GM21367 (cell line): Measurements from ENCODE around the gene TRPC4AP.

Experiments
- ATAC-seq: cut with Tn5 transposase; IDR thresholded peaks from one replicate; pipeline ENCODE4 v1.9.1; 2021; ENCODE audit not compliant: unreplicated experiment

Gene TRPC4AP

GRCh38 chr20:35003211-35004031 is 89.2 kb downstream of the TRPC4AP start:
- ATAC-seq: no peak

- no peak for ATAC-seq
Measured at GRCh38 chr20:35002426-35003210, 90.0 kb downstream of the TRPC4AP start.

DNA sequence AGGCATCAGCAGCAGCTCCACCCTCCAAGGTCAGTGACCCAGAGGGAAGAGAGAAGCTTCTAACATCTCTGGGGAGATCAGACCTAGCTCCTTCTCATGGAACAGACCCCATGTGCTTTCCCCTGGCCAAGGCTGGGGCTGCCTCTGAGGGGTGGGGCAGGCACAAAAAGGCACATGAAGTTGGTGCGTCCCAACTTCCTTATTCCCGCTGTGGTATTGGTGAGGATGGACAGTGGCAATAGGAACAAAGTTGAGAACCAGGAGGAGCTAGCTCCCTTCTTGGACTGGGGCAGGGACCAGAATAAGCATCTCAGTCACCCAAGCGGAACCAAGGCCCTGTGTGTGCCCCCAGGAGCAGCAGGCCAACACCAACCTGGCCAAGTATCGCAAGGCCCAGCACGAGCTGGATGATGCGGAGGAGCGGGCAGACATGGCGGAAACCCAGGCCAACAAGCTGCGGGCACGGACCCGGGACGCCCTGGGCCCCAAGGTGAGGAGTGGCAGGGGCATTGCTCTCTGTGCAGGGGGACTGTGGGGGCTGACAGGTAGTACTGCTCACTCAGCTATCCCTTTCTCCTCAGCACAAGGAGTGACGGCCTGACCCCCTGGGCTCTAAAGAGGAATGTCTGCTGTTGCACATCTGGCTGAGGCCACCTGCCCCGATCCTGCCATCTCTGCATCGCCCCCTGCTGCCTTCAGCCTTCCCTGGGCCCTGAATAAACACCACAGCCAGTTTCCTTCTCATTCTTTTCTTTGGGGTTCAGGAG is 90.8 kb downstream of the TRPC4AP start:
- ATAC-seq: no peak

GRCh38 chr20:35000922-35001595 is 91.5 kb downstream of the TRPC4AP start:
- no peak for ATAC-seq

DNA sequence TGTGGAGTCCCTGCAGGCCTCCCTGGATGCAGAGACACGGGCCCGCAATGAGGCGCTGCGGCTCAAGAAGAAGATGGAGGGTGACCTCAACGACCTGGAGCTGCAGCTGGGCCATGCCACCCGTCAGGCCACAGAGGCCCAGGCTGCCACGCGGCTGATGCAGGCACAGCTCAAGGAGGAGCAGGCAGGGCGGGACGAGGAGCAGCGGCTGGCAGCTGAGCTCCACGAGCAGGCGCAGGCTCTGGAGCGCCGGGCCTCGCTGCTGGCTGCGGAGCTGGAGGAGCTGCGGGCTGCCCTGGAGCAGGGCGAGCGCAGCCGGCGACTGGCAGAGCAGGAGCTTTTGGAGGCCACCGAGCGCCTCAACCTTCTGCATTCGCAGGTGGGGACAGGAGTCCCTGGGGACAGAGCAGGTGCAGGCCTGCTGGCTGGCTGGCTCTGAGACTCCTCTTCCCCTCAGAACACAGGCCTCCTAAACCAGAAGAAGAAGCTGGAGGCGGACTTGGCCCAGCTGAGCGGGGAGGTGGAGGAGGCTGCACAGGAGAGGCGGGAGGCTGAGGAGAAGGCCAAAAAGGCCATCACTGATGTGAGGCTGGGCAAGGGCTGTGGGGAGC is 92.2 kb downstream of the TRPC4AP start:
- ATAC-seq: no peak

DNA sequence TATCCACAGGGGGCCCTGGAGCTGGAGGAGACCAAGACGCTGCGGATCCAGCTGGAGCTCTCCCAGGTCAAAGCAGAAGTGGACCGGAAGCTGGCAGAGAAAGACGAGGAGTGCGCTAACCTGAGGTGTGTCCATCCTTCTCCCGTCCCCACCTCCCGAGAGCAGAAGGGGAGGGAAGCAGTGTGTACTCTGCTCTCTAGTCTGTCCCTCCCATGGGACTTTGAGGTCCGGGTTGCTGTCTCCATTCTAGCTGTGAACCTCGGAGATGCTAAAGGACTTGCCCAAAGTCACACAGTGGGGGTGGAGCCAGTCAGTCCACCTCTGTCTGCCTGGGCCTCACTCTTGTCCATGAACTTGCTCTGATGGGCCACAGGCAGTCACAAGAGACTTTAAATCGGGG is 92.8 kb downstream of the TRPC4AP start:
- ATAC-seq: no peak

DNA sequence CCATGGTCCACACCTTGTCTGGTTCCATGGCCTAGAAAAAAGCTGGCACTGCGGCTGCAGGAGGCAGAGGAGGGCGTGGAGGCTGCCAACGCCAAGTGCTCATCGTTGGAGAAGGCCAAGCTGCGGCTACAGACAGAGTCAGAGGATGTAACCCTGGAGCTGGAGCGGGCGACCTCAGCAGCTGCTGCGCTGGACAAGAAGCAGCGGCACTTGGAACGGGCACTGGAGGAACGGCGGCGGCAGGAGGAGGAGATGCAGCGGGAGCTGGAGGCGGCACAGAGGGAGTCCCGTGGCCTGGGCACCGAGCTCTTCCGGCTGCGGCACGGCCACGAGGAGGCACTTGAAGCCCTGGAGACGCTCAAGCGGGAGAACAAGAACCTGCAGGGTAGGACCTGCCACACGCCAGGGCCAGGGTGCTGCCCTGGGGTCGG is 93.6 kb downstream of the TRPC4AP start:
- no peak for ATAC-seq

GRCh38 chr20:34998331-34998950 is 94.2 kb downstream of the TRPC4AP start:
- no peak for ATAC-seq

DNA sequence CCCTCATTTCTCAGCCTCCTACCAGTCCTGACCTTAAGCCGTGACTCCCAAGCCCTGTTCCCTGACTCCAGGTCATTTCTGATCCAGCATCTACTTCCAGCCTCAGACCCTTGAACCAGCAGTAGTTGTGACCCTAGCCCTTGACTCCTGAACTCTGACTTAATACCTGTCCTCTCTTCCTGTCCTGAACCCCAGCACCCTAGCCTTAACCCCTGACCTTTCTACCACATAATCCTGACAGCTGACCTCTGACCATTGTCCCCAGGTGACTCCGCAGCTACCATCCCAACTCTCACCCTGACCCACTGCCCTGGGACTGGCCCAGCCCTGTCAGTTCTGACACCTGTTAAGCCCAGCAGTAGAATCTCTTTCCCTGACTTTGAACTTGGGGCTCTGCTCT is 94.8 kb downstream of the TRPC4AP start:
- ATAC-seq: no peak

- no peak for ATAC-seq
Measured at GRCh38 chr20:34997131-34997561, 95.5 kb downstream of the TRPC4AP start.

- no peak for ATAC-seq
Measured at GRCh38 chr20:34996243-34997028, 96.2 kb downstream of the TRPC4AP start.

- no peak for ATAC-seq
Measured at GRCh38 chr20:34995696-34996095, 96.9 kb downstream of the TRPC4AP start.

DNA sequence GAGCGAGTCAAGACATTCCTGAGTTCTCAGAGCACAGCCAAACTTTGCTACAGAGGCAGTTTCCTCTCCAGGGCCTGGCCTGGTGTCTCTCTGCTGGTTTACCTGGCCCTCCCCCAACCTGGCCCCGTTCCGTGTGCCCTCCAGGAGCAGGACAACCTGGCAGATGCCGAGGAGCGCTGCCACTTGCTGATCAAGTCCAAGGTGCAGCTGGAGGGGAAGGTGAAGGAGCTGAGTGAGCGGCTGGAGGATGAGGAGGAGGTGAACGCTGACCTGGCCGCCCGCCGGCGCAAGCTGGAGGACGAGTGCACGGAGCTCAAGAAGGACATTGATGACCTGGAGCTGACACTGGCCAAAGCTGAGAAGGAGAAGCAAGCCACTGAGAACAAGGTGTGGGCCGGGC is 97.4 kb downstream of the TRPC4AP start:
- no peak for ATAC-seq

DNA sequence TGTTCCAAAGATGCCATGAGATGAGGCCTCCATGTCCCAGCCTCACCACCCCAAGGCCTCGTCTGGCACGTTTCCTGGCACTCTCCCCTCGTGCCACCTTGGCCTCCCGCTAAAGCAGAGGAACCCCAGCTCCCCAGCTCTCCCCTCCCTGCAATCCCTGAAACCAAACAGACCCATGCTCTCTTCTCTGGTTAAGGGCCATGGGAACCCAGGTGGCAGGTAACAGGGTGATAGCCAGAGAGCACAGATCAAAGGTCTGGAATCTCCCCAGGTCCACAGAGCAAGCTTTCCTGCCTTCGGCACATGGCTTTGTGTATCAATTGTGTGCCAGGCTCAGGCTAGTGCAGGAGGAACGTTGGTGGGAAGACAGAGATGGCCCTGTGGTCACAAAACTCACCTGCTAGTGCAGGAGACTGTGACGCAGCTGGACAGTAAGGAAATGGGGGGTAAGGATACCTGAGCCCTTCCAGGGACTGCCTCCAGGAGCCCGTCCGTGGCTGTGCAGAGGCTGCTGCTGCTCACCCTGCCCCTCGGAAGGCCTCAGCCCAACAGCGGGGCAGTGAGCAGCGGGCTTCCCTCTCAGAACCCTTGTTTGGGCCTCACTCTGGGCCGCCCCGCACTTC is 98.0 kb downstream of the TRPC4AP start:
- ATAC-seq: no peak

DNA sequence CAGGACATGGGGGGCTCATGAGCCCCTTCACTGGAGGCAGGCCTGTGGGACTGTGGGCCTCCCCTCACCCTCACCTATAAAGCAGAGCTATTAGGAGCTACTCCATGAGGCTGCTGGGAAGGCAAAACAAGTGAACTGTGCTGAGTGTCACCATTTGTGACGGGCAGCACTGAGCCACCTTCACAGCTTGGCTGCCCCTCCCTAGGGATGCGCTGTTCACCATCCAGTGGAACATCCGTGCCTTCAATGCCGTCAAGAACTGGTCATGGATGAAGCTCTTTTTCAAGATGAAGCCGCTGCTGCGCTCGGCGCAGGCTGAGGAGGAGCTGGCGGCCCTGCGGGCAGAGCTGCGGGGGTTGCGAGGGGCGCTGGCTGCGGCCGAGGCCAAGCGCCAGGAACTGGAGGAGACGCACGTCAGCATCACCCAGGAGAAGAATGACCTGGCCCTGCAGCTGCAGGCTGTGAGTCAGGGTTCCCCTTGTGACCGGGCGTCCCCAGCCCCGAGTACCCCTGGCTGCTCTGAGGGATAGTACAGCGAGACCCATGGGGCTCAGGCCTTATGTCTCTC is 98.6 kb downstream of the TRPC4AP start:
- ATAC-seq: no peak

GRCh38 chr20:34992751-34993417 is 99.7 kb downstream of the TRPC4AP start:
- no peak for ATAC-seq

DNA sequence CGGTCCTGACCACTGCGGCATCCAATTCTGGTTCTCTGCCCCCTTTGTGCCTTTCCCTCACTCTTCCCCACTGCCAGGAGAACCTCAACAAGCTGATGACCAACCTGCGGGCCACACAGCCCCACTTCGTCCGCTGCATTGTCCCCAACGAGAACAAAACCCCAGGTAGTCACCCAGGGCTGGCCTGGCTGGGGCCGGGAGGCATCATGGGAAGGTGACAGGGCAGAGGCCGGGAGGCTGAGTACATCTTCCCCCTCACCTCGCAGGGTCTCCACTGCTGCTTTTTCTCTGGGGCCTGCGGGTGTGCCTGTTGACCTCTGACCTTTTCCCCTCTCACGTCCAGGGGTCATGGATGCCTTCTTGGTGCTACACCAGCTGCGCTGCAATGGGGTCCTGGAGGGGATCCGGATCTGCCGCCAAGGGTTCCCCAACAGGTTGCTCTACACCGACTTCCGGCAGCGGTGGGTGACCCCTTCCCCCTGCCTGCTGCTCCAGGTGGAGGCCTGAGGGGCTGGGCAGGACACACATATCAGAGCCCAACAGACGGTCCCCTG is 101.9 kb downstream of the TRPC4AP start:
- ATAC-seq: no peak

- no peak for ATAC-seq
Measured at GRCh38 chr20:34990231-34990630, 102.4 kb downstream of the TRPC4AP start.
